Type B pancreatic cell (in vitro differentiated cells): ENCODE results near the gene SNRPA1. TPM values are rescaled to one million over a fixed set of nuclear protein-coding genes. Genes with fewer than 3 reads are reported as not detected.
"Not testable (repeated sequence)": the region's sequence is repeated elsewhere in the genome, so short reads cannot be mapped to it uniquely, and the experiment has no call there.

Experiments
- DNase-seq: peaks from one replicate; pipeline ENCODE4 v3.0.0; 2021; ENCODE audit warnings: mixed read lengths; ENCODE audit not compliant: unreplicated experiment; ENCODE audit errors: extremely low spot score
- H3K27ac Mint-ChIP-seq: 2 replicates; pipeline ENCODE4 v1.8.0; 2021; ENCODE audit warnings: mild to moderate bottlenecking, mixed read lengths
- H3K27me3 Mint-ChIP-seq: 2 replicates; pipeline ENCODE4 v1.8.0; 2021; ENCODE audit warnings: mixed read lengths
- H3K36me3 Mint-ChIP-seq: 2 replicates; pipeline ENCODE4 v1.8.0; 2021; ENCODE audit warnings: mixed read lengths
- H3K4me1 Mint-ChIP-seq: one replicate; pipeline ENCODE4 v1.8.0; 2021; ENCODE audit warnings: mixed read lengths; ENCODE audit not compliant: unreplicated experiment
- H3K4me3 Mint-ChIP-seq: 2 replicates; pipeline ENCODE4 v1.8.0; 2021; ENCODE audit warnings: mild to moderate bottlenecking, mixed read lengths
- H3K9me3 Mint-ChIP-seq: 2 replicates; pipeline ENCODE4 v1.8.0; 2021; ENCODE audit warnings: mixed read lengths
- CTCF ChIP-seq: fragments of 200-600 bp; sonication (generic); conservative IDR thresholded peaks from 2 replicates; pipeline ENCODE4 v1.5.0; 2021; ENCODE audit warnings: antibody characterized with exemption, mild to moderate bottlenecking
- total RNA-seq: library from RNA; stranded (reverse); gene quantifications from 2 replicates; pipeline ENCODE4 v1.2.1, GENCODE V29; 2021; ENCODE audit warnings: low replicate concordance

Gene SNRPA1
- total RNA-seq, 1 donor from 2014 or later, result 72.6 TPM

- Mint-ChIP-seq H3K4me1 (peaks cover 24% of the 10 kb centered on the region), H3K27me3 (no peaks in the 10 kb centered on the region), H3K4me3 (peak overlapping the region; percentile 98), H3K36me3 (peaks cover 3% of the 10 kb centered on the region), H3K9me3 (no peaks in the 10 kb centered on the region), H3K27ac (peak overlapping the region; percentile 96)
- TF ChIP-seq CTCF, result no peak
- DNase-seq, result no peak
Measured at GRCh38 chr15:101295607-101296161, 636 bp upstream of the SNRPA1 start.

- peaks cover 31% of the 10 kb centered on the region for H3K4me1 Mint-ChIP-seq
- H3K27me3 Mint-ChIP-seq, result no peaks in the 10 kb centered on the region
- no peak for TF ChIP-seq CTCF
- peaks cover 17% of the 10 kb centered on the region for H3K36me3 Mint-ChIP-seq
- H3K27ac Mint-ChIP-seq, result peak overlapping the region; percentile 96
- H3K9me3 Mint-ChIP-seq, result no peaks in the 10 kb centered on the region
- no peak for DNase-seq
- peak overlapping the region; percentile 98 for H3K4me3 Mint-ChIP-seq
Measured at GRCh38 chr15:101293122-101293521, 1.9 kb downstream of the SNRPA1 start.

- TF ChIP-seq CTCF, result peak; percentile 79
- no peaks in the 10 kb centered on the region for H3K9me3 Mint-ChIP-seq
- H3K36me3 Mint-ChIP-seq, result peaks cover 31% of the 10 kb centered on the region
- H3K4me3 Mint-ChIP-seq, result peak overlapping the region; percentile 44
- H3K27me3 Mint-ChIP-seq, result no peaks in the 10 kb centered on the region
- no peak for DNase-seq
- H3K4me1 Mint-ChIP-seq, result peaks cover 27% of the 10 kb centered on the region
- H3K27ac Mint-ChIP-seq, result peak overlapping the region; percentile 76
Measured at GRCh38 chr15:101288905-101289513, 6.0 kb downstream of the SNRPA1 start.

- H3K36me3 Mint-ChIP-seq, result peaks cover 33% of the 10 kb centered on the region
- DNase-seq, H3K4me3 Mint-ChIP-seq: not testable (repeated sequence)
Measured at GRCh38 chr15:101287342-101287741, 7.7 kb downstream of the SNRPA1 start.

GRCh38 chr15:101286471-101287114 lies 8.5 kb downstream of the SNRPA1 start:
- Mint-ChIP-seq H3K27ac (no peak overlapping the region), H3K27me3 (no peaks in the 10 kb centered on the region), H3K4me1 (peaks cover 9% of the 10 kb centered on the region), H3K36me3 (peaks cover 35% of the 10 kb centered on the region), H3K4me3 (no peak overlapping the region), H3K9me3 (no peaks in the 10 kb centered on the region)
- no peak for TF ChIP-seq CTCF
- DNase-seq, result no peak

More at GRCh38 chr15:101287342-101287741, 7.7 kb downstream of the SNRPA1 start:
- H3K27ac Mint-ChIP-seq, H3K27me3 Mint-ChIP-seq, H3K9me3 Mint-ChIP-seq: not testable (repeated sequence)
- peaks cover 17% of the 10 kb centered on the region for H3K4me1 Mint-ChIP-seq

GRCh38 chr15:101283931-101284330 lies 11.1 kb downstream of the SNRPA1 start:
- H3K4me1 Mint-ChIP-seq, result peaks cover 3% of the 10 kb centered on the region
- H3K36me3 Mint-ChIP-seq, result peaks cover 29% of the 10 kb centered on the region
- DNase-seq, result no peak
- TF ChIP-seq CTCF, result no peak
- H3K9me3 Mint-ChIP-seq, result no peaks in the 10 kb centered on the region
- no peak overlapping the region for H3K4me3 Mint-ChIP-seq
- no peaks in the 10 kb centered on the region for H3K27me3 Mint-ChIP-seq
- no peak overlapping the region for H3K27ac Mint-ChIP-seq
